ENCODE measurements around the gene GMDS. TPM values are rescaled to one million over a fixed set of nuclear protein-coding genes. Genes with fewer than 3 reads are reported as not detected.

Gene GMDS
- total RNA-seq, 1 donor from 2014 or later: 30.2 TPM

DNA sequence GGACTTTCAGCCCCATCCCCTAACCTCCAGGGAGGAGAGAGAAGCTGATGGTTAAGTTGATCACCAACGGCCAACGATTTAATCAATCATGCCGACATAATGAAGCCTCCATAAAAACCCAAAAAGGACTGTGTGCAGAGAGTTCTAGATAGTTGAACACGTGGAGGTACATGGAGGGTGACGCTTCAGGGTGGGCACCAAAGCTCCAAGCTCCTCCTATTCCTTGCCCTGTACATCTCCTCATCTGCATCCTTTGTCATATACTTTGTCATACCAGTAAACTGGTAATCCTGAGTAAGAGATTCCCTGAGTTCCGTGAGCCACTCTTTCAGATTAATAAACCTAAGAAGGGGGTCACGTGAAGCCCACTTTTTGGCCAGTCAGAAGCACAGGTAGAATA, 3.7 kb upstream of the GMDS start:
- Histone ChIP-seq H3K27me3 (no peaks in the 10 kb centered on the region), H3K9me3 (no peaks in the 10 kb centered on the region), H3K4me3 (no peak overlapping the region), H3K4me1 (peaks cover 9% of the 10 kb centered on the region), H3K36me3 (peaks cover 0 to 11% of the 10 kb centered on the region in 2 donors), H3K27ac (no peak overlapping the region)
- peak in 1 of 2 donors; percentile 70 for DNase-seq (ENCODE audit: extremely low spot score in 2 of 2)
- TF ChIP-seq POLR2AphosphoS5 (IDR thresholded peaks at IDR 0.05; ENCODE audit: insufficient read depth in 1 of 2, low read depth in 1 of 2) (no peak), POLR2A (IDR thresholded peaks at IDR 0.05) (no peak)
- TF ChIP-seq, protein P1, sequence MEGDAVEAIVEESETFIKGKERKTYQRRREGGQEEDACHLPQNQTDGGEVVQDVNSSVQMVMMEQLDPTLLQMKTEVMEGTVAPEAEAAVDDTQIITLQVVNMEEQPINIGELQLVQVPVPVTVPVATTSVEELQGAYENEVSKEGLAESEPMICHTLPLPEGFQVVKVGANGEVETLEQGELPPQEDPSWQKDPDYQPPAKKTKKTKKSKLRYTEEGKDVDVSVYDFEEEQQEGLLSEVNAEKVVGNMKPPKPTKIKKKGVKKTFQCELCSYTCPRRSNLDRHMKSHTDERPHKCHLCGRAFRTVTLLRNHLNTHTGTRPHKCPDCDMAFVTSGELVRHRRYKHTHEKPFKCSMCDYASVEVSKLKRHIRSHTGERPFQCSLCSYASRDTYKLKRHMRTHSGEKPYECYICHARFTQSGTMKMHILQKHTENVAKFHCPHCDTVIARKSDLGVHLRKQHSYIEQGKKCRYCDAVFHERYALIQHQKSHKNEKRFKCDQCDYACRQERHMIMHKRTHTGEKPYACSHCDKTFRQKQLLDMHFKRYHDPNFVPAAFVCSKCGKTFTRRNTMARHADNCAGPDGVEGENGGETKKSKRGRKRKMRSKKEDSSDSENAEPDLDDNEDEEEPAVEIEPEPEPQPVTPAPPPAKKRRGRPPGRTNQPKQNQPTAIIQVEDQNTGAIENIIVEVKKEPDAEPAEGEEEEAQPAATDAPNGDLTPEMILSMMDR (IDR thresholded peaks at IDR 0.05): no peak
- intact Hi-C loops (cut with DNase I): no loop called here

DNA sequence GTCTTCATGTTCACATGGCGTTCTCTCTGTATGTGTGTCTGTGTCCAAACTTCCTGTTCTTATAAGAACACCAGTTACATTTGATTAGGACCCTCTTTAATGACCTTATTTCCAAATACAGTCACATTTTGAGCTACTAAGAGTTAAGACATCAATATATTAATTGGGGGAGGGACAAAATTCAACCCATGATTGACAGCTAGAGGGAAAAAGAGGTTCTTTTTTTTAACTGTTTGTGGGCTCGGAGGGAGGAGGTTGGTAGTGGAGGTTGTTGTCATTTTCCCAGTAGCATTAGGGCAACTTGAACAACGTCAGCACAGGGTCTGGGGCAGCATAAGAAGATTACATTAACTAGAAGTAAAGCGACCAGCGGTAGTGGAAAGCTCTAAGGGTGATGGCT, 2.3 kb upstream of the GMDS start:
- no peak for DNase-seq (ENCODE audit: extremely low spot score in 2 of 2)
- Histone ChIP-seq H3K27ac (no peak overlapping the region), H3K4me3 (no peak overlapping the region), H3K4me1 (peaks cover 11% of the 10 kb centered on the region), H3K9me3 (no peaks in the 10 kb centered on the region), H3K36me3 (peaks cover 0 to 3% of the 10 kb centered on the region in 2 donors), H3K27me3 (no peaks in the 10 kb centered on the region)
- TF ChIP-seq, protein P1 (IDR thresholded peaks at IDR 0.05): no peak
- TF ChIP-seq POLR2A (IDR thresholded peaks at IDR 0.05): no peak
- TF ChIP-seq POLR2AphosphoS5 (IDR thresholded peaks at IDR 0.05; ENCODE audit: insufficient read depth in 1 of 2, low read depth in 1 of 2): no peak
- intact Hi-C loops (cut with DNase I): no loop called here

DNA sequence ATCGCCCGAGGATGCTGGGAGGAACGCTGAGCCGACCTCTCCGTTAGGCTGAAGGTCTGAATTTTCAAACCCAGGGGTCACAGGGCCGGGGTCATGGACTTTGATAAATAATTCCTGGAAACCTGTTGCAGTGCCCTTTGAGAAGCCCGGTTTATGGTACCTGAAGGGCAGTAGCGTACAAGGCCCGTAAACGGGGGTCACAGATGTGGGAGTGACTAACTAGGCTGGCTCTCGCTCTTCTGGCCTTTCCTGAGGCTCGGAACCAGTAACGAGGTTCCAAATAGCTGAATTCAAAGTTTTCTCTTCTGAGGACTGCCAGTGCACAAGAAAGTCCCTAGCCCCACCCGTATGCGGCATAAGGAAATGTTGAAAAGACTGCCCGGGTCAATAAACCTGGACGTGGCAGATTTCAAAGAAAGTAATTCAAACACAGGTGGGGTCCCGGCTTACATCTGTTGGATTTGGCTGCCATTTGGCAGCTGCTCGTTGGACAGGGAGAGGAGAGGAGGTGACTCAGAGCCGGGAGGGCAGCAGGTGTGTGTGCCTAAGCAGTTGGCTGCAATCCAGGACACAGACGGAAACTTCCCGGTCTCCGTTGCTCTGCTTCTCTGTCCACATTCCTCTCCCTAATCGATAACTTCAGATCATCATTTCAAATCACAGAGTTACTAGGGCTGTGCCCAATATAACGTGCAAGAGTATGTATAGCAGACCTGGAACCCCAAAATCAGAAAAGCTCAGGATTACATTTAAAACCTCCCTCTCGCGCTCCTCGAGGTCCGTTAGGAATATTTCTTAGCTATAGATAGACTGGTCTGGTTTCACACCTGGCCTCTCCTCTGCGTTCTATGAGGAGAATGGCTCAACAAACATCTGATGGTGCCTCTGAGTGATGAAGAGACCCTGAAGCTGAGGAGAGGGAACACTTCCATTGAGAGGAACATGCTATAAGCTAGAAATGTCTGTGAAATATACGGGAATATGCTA, 765 bp upstream of the GMDS start:
- Histone ChIP-seq H3K9me3 (no peaks in the 10 kb centered on the region), H3K4me3 (peak overlapping the region; percentile 95 to 97), H3K36me3 (no peaks in the 10 kb centered on the region), H3K4me1 (peaks cover 11% of the 10 kb centered on the region), H3K27ac (peak overlapping the region; percentile 93), H3K27me3 (no peaks in the 10 kb centered on the region)
- intact Hi-C loops (cut with DNase I): no loop called here
- DNase-seq (ENCODE audit: extremely low spot score in 2 of 2): peak in 1 of 2 donors; percentile 93
- TF ChIP-seq POLR2AphosphoS5 (IDR thresholded peaks at IDR 0.05; ENCODE audit: insufficient read depth in 1 of 2, low read depth in 1 of 2) (peak in 1 of 2 donors; percentile 73), POLR2A (IDR thresholded peaks at IDR 0.05) (no peak)

DNA sequence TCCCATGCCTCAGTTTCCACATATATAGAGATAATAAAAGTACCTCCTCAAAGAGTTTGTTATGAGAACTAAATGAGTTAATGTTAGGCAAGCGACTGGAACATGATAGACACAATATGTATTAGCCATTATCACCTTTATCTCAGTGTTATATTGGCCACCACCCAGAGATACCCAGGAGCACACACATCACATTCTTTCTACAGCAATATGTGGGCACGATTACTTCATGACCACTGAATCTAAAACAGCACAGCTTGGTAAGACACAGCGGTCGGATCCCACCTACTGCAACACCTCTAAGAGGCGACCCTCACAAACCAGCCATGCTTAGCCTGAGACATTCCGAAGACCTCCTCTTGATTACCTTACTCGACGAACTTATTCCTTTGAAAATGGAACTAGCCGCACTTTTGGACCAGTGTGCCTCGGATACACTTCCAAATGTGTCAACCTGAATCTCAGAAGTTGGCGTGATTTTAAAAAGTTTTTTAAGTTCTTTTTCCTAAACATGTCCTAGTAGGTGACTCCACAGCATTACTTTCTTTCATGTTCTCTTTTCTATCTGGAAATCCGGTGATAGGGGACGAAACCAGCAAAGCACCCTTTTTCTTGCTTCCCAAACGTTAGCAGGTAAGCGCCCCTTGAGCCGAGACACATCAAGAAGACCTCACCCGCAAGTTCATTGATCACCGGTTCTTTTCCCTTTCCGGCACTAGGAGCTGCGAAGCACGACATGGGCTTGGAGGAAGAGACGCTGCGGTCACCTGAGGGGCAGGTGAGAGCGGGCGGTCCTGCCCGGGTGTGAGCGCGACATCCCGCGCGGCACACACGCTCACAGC, 923 bp downstream of the GMDS start:
- peak in 1 of 2 donors; percentile 79 for DNase-seq (ENCODE audit: extremely low spot score in 2 of 2)

More for the DNA sequence above, 923 bp downstream of the GMDS start:
- intact Hi-C loops (cut with DNase I): loop anchor here (5.0 kb wide), 1 partner anchor 983 kb away; the partner anchor contains the start of gene TUBB2B
- Histone ChIP-seq H3K4me1 (peaks cover 11% of the 10 kb centered on the region), H3K9me3 (no peaks in the 10 kb centered on the region), H3K27ac (peak overlapping the region; percentile 93), H3K36me3 (no peaks in the 10 kb centered on the region), H3K27me3 (no peaks in the 10 kb centered on the region), H3K4me3 (peak overlapping the region; percentile 95 to 97)
- no peak for TF ChIP-seq POLR2A (IDR thresholded peaks at IDR 0.05)
- TF ChIP-seq POLR2AphosphoS5 (IDR thresholded peaks at IDR 0.05; ENCODE audit: insufficient read depth in 1 of 2, low read depth in 1 of 2): no peak
- TF ChIP-seq, protein P1 (IDR thresholded peaks at IDR 0.05): no peak

Data from vagina (tissue), 2 donors.